ENCODE data around the gene XG.

- TF ChIP-seq POLR2AphosphoS5 (IDR thresholded peaks at IDR 0.05; ENCODE audit: low read depth, low read length): no peak
- TF ChIP-seq TAF1 (IDR thresholded peaks at IDR 0.05; ENCODE audit: borderline replicate concordance, low read depth, low read length): no peak
Measured at GRCh38 chrX:2740672-2741071, 11.2 kb upstream of the XG start.
